A673 (cell line): Measurements from ENCODE around the gene ARPC2. TPM values are rescaled to one million over a fixed set of nuclear protein-coding genes. Genes with fewer than 3 reads are reported as not detected.
"Not testable (repeated sequence)": the region's sequence is repeated elsewhere in the genome, so short reads cannot be mapped to it uniquely, and the experiment has no call there.

Experiments used
- BruUV-seq: library from RNA; stranded (reverse); fragments of 400-500 nt; replicated peaks from 2 replicates; lab custom pipeline; 2021; lab: Mats Ljungman, UMichigan
- CTCF ChIA-PET: fragments of 300-600 bp; sonication (Branson Sonifier 250); formaldehyde crosslinking; loops from one replicate; lab custom pipeline; 2022; ENCODE audit warnings: antibody characterized with exemption; lab: Charles Lee
- POLR2A ChIA-PET: fragments of 300-600 bp; sonication (Branson Sonifier 250); formaldehyde crosslinking; loops from one replicate; lab custom pipeline; 2022; ENCODE audit warnings: antibody characterized with exemption; ENCODE audit not compliant: low non-redundant PET; lab: Charles Lee
- DNase-seq: peaks from one replicate; pipeline ENCODE4 v3.0.0-alpha.2; 2015; ENCODE audit warnings: low spot score
- H3K27ac ChIP-seq: fragments of 200-600 bp; sonication (generic); 2 replicates; pipeline ENCODE4 v1.5.1; 2016; ENCODE audit warnings: mixed run types, low read depth, mild to moderate bottlenecking, mixed read lengths, antibody characterized with exemption, low read length; ENCODE audit not compliant: poor library complexity, severe bottlenecking
- H3K27me3 ChIP-seq: fragments of 200-600 bp; sonication (generic); replicated peaks from 2 replicates; pipeline ENCODE4 v1.6.1; 2017; ENCODE audit warnings: mixed run types, low read depth, mild to moderate bottlenecking, mixed read lengths, antibody characterized with exemption, low read length; ENCODE audit not compliant: insufficient read depth, poor library complexity
- H3K36me3 ChIP-seq: fragments of 200-600 bp; sonication (generic); 2 replicates; pipeline ENCODE4 v1.6.1; 2016; ENCODE audit warnings: mixed run types, mild to moderate bottlenecking, mixed read lengths, antibody characterized with exemption, low read length; ENCODE audit not compliant: insufficient read depth, poor library complexity, severe bottlenecking
- H3K4me1 ChIP-seq: fragments of 200-600 bp; sonication (generic); 2 replicates; pipeline ENCODE4 v1.6.1; 2017; ENCODE audit warnings: mixed run types, mild to moderate bottlenecking, mixed read lengths, antibody characterized with exemption, low read length; ENCODE audit not compliant: insufficient read depth, poor library complexity, severe bottlenecking
- H3K4me3 ChIP-seq: fragments of 200-600 bp; sonication (generic); 2 replicates; pipeline ENCODE4 v1.5.1; 2016; ENCODE audit warnings: low read depth, mixed run types, mild to moderate bottlenecking, mixed read lengths, low read length; ENCODE audit not compliant: poor library complexity, severe bottlenecking
- H3K9me3 ChIP-seq: fragments of 200-600 bp; sonication (generic); 2 replicates; pipeline ENCODE4 v1.6.1; 2016; ENCODE audit warnings: mixed run types, low read depth, mild to moderate bottlenecking, mixed read lengths, antibody characterized with exemption, low read length; ENCODE audit not compliant: poor library complexity, severe bottlenecking
- EZH2 ChIP-seq: fragments of 200-600 bp; sonication (generic); IDR thresholded peaks from 2 replicates; pipeline ENCODE4 v1.6.1; 2017; ENCODE audit warnings: borderline replicate concordance, low read depth, mild to moderate bottlenecking, mixed read lengths, antibody characterized with exemption, low read length; ENCODE audit not compliant: poor library complexity, severe bottlenecking
- intact Hi-C: fragments of 100-400 bp; cut with micrococcal nuclease; formaldehyde crosslinking; loops from one replicate; pipeline ENCODE4 v1.10.0; 2022; ENCODE audit not compliant: unreplicated experiment
- total RNA-seq: library from RNA; stranded (reverse); gene quantifications from 2 replicates; pipeline ENCODE4 v1.2.3, GENCODE V29; 2021
- TF ChIP-seq, protein P1 (sequence below): fragments of 300-800, 200-600 bp; sonication (generic); conservative IDR thresholded peaks from 2 replicates; pipeline ENCODE4 v1.5.1; 2017; ENCODE audit warnings: low read depth, mild to moderate bottlenecking, antibody characterized with exemption, low read length, moderate library complexity, mixed read lengths

The ARPC2 gene
- total RNA-seq, 1 experiment from 2014 or later, result 291 TPM

DNA sequence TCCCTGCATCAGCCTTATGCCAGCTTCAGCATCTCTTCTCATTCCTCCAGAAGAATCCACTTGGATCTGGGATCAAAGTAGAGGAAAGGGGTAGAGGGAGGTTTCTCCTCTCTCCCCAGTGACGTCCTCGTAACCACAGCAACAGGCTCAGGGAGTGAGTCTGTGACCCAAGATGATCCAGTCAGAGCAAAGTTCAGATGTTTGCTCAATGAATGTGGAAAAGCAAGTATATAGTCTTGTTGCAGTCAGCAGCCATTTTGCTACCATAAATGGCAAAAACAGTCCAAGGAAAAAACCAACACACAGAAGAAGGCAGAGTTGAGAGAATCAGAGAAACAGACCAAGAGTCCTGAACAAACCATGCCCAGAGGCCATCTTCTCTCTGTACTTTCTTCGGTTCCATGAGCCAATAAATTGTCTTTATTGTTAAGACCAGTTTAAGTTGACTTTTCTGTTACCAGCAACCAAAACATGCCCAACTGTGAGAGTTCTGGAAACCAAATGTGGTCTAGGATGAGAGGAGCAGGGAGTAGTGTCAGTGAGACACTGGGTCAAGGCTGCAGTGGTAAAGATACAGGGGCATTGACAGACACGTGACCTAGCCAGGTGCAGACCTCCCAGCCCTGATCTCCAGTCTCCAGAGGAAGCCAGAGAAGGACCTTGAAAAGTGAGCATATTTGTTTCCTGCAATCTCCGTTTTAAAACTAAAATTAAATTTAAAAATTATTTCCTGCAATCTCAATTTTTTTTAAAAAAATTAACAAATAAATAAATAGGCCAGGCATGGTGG lies 47.0 kb upstream of the ARPC2 start:
- Histone ChIP-seq H3K27ac (no peak overlapping the region), H3K4me1 (no peaks in the 10 kb centered on the region), H3K4me3 (no peak overlapping the region), H3K27me3 (peaks cover 7% of the 10 kb centered on the region), H3K36me3 (no peaks in the 10 kb centered on the region), H3K9me3 (no peaks in the 10 kb centered on the region)
- TF ChIP-seq EZH2, result no peak
- TF ChIP-seq, protein P1, sequence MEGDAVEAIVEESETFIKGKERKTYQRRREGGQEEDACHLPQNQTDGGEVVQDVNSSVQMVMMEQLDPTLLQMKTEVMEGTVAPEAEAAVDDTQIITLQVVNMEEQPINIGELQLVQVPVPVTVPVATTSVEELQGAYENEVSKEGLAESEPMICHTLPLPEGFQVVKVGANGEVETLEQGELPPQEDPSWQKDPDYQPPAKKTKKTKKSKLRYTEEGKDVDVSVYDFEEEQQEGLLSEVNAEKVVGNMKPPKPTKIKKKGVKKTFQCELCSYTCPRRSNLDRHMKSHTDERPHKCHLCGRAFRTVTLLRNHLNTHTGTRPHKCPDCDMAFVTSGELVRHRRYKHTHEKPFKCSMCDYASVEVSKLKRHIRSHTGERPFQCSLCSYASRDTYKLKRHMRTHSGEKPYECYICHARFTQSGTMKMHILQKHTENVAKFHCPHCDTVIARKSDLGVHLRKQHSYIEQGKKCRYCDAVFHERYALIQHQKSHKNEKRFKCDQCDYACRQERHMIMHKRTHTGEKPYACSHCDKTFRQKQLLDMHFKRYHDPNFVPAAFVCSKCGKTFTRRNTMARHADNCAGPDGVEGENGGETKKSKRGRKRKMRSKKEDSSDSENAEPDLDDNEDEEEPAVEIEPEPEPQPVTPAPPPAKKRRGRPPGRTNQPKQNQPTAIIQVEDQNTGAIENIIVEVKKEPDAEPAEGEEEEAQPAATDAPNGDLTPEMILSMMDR, result no peak
- CTCF ChIA-PET, result no interaction called here
- POLR2A ChIA-PET, result interaction anchor here (0.7 kb wide), 1 partner anchor 65 kb away, joined by 3 read pairs; no protein-coding TSS in a partner anchor
- DNase-seq, result no peak
- no TSS peak for BruUV-seq
- intact Hi-C loops, result loop anchor here (10.0 kb wide), 1 partner anchor 1595 kb away; no protein-coding TSS in a partner anchor

DNA sequence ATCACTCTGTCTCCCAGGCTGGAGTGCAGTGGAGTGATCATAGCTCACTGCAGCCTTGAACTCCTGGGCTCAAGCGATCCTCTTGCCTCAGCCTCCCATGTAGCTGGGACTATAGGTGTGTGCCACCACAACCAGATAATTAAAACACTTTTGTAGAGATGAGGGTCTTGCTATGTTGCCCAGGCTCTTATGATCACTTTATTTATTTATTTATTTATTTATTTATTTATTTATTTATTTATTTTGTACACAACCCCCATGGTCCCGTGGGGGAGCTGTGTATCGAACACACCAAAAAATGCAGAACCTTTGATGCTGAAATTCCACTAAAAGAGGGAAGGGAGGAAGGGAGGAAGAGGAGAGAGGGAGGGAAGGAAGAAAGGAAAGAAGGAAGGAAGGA lies 45.2 kb upstream of the ARPC2 start:
- POLR2A ChIA-PET, result not testable (repeated sequence)
- CTCF ChIA-PET, result interaction anchor here (0.6 to 0.7 kb wide), 2 partner anchors 48 to 1390 kb away, joined by 3 to 5 read pairs; no protein-coding TSS in a partner anchor

DNA sequence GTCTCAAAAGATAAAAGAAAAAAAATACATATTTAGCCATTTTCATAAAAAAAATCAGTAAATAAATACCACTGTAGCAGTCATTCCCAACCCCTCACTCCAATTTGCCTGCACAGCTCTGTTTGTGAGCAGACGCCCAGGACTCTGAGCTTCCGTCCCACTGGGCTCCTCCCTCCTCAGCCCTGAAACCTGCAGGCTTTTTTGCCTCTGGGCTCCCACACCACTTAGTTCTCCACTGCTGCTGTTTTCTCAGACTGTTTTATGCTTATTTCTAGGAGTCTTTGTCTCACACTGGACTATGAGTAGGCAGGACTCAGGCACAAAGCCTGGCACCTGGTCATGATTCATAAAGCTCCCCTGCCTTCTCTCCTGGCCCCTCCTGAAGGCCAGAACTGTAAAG lies 44.1 kb upstream of the ARPC2 start:
- H3K27me3 ChIP-seq, result no peaks in the 10 kb centered on the region
- intact Hi-C loops, result no loop called here
- no peaks in the 10 kb centered on the region for H3K4me1 ChIP-seq
- H3K27ac ChIP-seq, result no peak overlapping the region
- ChIA-PET POLR2A (no interaction called here), CTCF (no interaction called here)
- DNase-seq, result no peak
- no peaks in the 10 kb centered on the region for H3K36me3 ChIP-seq
- TF ChIP-seq EZH2, result no peak
- TF ChIP-seq, protein P1, result no peak
- H3K9me3 ChIP-seq, result no peaks in the 10 kb centered on the region
- BruUV-seq, result no TSS peak
- no peak overlapping the region for H3K4me3 ChIP-seq

More for the DNA sequence above, 45.2 kb upstream of the ARPC2 start:
- H3K27ac ChIP-seq, H3K4me1 ChIP-seq, H3K36me3 ChIP-seq, H3K4me3 ChIP-seq, intact Hi-C loops, BruUV-seq, DNase-seq, H3K27me3 ChIP-seq, H3K9me3 ChIP-seq: not testable (repeated sequence)

DNA sequence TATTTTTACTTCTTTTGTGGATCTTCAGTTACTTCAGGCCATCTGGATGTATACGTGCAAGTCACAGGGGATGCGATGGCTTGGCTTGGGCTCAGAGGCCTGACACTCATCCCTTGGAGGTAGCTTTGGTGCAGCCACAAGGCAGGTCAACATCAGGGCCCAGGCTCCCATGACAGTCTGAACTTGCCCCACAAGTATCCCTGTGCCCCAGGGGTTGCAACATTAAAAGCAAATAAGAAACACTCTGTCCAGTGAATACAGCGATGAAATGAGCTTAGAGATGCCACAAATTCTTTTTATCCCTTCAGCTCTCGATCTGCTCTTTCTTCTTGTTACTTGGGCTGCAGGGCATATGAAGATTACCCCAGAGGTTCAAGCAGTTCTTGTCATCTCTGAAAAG lies 37.2 kb upstream of the ARPC2 start:
- Histone ChIP-seq H3K27me3 (no peaks in the 10 kb centered on the region), H3K9me3 (no peaks in the 10 kb centered on the region), H3K36me3 (no peaks in the 10 kb centered on the region), H3K27ac (no peak overlapping the region), H3K4me1 (no peaks in the 10 kb centered on the region), H3K4me3 (no peak overlapping the region)
- ChIA-PET CTCF (no interaction called here), POLR2A (no interaction called here)
- no peak for TF ChIP-seq EZH2
- TF ChIP-seq, protein P1, result no peak
- DNase-seq, result no peak
- BruUV-seq, result no TSS peak
- intact Hi-C loops, result no loop called here
